ENCODE results near the gene GFPT2. TPM values are rescaled to one million over a fixed set of nuclear protein-coding genes. Genes with fewer than 3 reads are reported as not detected.

Gene GFPT2
- total and polyA plus RNA-seq, 10 of the 15 experiments (the other 5 are each of a cell fraction or from before 2014, with no cell fraction given): 0.05 to 0.33 (median 0.11) TPM; not detected in 4

DNA sequence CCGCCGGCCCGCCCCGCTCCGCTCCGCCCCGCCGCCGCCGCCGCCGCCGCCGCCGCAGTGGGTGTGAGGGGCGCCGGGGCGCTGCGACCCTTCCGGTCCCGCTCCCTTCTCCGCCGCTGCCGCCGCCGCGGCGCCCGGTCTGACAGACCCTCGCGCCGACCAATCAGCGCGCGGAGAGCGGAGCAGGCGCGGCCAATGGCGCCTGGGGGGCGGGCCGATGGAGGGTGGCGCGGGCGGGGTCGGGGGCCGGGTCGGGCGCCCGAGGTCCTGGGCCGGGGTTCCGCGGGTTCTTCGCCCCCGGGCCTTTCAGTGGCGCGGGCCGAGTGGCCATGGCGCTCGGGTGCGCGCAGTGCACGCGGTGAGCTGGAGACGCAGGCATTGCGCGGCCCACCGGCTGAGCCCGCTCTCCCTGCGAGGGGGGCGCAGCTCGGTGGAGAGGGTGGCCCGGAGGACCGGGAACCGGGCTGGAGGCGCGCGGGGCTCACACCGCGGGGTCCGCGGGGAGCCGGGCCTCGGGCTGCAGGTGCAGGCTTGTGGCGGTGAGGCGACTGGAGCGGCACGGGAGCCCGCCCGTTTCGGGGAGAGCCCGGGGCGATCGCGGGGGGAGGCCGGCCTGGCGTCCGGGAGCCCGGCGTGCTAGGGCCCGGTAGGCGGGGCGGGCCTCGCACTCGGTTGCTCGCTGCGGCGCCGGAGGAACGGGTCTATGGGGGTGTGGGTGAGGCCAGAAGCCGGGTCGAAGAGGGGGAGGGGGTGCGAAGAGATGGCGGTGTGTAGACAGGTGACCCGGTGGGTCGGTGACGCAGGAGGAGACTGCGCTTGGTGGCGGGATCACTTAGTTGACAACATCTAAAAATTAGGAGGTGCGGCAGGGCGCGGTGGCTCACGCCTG, 60.9 kb downstream of the GFPT2 start, which contains the start of gene MAPK9:
MAPK9 (minus strand) TSS at position 141 of the 889 bp plus-strand sequence. CDS start 11,522 bp downstream, outside the sequence.
- FAIRE-seq (no peak), DNase-seq (ENCODE audit: low read depth, low spot score) (no peak), ATAC-seq (peak; percentile 86)
- ChIA-PET RAD21 (ENCODE audit: unreplicated experiment) (interaction anchor here (0.6 to 3.6 kb wide), 5 partner anchors 15 to 314 kb away, joined by 3 to 33 read pairs (median 4); no protein-coding TSS in a partner anchor), POLR2A (no interaction called here), SMC1A (ENCODE audit: uncharacterized antibody, unreplicated experiment) (interaction anchor here (2.2 to 3.0 kb wide), 3 partner anchors 23 to 89 kb away, joined by 6 to 28 read pairs (median 11); no protein-coding TSS in a partner anchor), CTCF (interaction anchor here (0.6 to 8.8 kb wide), 13 partner anchors 10 to 365 kb away, joined by 3 to 139 read pairs (median 3); no protein-coding TSS in a partner anchor)
- BruUV-seq (replicated peaks): no TSS peak
- peak within 1 kb of the TSS; percentile 80 for H3K9ac ChIP-seq (ENCODE audit: control insufficient read depth, insufficient read depth, low read length)
- no peaks in the 10 kb centered on the region; the same call in 1 of the 2 replicates for H4K20me1 ChIP-seq (ENCODE audit: control insufficient read depth, insufficient read depth)
- H3K36me3 ChIP-seq (ENCODE audit: control insufficient read depth in 2 of 2, insufficient read depth in 2 of 2, low read length in 1 of 2): no peaks in the 10 kb centered on the region; a peak in 1 of 4 replicates
- in situ Hi-C loops (cut with MboI): loop anchor here (5.0 kb wide), 1 partner anchor 185 kb away; no protein-coding TSS in a partner anchor
- H3K4me3 ChIP-seq: peak within 1 kb of the TSS; percentile 90
- H3K4me2 ChIP-seq (ENCODE audit: control insufficient read depth, insufficient read depth): peak within 1 kb of the TSS; percentile 89
- no peaks in the 10 kb centered on the region; the same call in 2 of the 3 replicates for H3K9me3 ChIP-seq (replicated peaks; ENCODE audit: control insufficient read depth, insufficient read depth, low read length)
- H3K79me2 ChIP-seq (ENCODE audit: control insufficient read depth, insufficient read depth, low read length): peaks cover 20% of the 10 kb centered on the region
- no peaks in the 10 kb centered on the region for H3K27me3 ChIP-seq (replicated peaks in 1 of 2; ENCODE audit: control insufficient read depth in 2 of 2, insufficient read depth in 2 of 2, low read length in 1 of 2)
- H3K4me1 ChIP-seq (ENCODE audit: control insufficient read depth, insufficient read depth, low read length): peaks cover 6% of the 10 kb centered on the region
- WGBS (ENCODE audit: insufficient coverage, insufficient replicate concordance, low lambda C conversion rate, missing lambda C conversion rate): under 1% methylated on average over 64 of the region's 122 CpGs
- intact Hi-C loops (cut with micrococcal nuclease; ENCODE audit: unreplicated experiment): loop anchor here (2.0 kb wide), 1 partner anchor 315 kb away; no protein-coding TSS in a partner anchor
- peak within 1 kb of the TSS; percentile 94 for H2AFZ ChIP-seq (ENCODE audit: control insufficient read depth, low read depth, low read length)
- peak within 1 kb of the TSS; percentile 73 for H3K27ac ChIP-seq (ENCODE audit: control insufficient read depth, insufficient read depth)
- TF ChIP-seq ZBED1 (IDR thresholded peaks at IDR 0.05; ENCODE audit: borderline replicate concordance): no peak
- TF ChIP-seq ZNF384 (IDR thresholded peaks at IDR 0.05; ENCODE audit: borderline replicate concordance, low read depth, low read length): no peak
- TF ChIP-seq, protein P1, sequence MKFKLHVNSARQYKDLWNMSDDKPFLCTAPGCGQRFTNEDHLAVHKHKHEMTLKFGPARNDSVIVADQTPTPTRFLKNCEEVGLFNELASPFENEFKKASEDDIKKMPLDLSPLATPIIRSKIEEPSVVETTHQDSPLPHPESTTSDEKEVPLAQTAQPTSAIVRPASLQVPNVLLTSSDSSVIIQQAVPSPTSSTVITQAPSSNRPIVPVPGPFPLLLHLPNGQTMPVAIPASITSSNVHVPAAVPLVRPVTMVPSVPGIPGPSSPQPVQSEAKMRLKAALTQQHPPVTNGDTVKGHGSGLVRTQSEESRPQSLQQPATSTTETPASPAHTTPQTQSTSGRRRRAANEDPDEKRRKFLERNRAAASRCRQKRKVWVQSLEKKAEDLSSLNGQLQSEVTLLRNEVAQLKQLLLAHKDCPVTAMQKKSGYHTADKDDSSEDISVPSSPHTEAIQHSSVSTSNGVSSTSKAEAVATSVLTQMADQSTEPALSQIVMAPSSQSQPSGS (IDR thresholded peaks at IDR 0.05; ENCODE audit: low read length): no peak
- no peak for TF ChIP-seq GABPA (IDR thresholded peaks at IDR 0.05; ENCODE audit: low read depth)
- no peak for TF ChIP-seq KDM1A (IDR thresholded peaks at IDR 0.05; ENCODE audit: borderline replicate concordance)
- TF ChIP-seq, protein P2, sequence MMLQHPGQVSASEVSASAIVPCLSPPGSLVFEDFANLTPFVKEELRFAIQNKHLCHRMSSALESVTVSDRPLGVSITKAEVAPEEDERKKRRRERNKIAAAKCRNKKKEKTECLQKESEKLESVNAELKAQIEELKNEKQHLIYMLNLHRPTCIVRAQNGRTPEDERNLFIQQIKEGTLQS (IDR thresholded peaks at IDR 0.05; ENCODE audit: borderline replicate concordance, extremely low read depth, low read depth, low read length): no peak
- no peak for TF ChIP-seq TARDBP (IDR thresholded peaks at IDR 0.05; ENCODE audit: borderline replicate concordance)
- TF ChIP-seq, protein P3, sequence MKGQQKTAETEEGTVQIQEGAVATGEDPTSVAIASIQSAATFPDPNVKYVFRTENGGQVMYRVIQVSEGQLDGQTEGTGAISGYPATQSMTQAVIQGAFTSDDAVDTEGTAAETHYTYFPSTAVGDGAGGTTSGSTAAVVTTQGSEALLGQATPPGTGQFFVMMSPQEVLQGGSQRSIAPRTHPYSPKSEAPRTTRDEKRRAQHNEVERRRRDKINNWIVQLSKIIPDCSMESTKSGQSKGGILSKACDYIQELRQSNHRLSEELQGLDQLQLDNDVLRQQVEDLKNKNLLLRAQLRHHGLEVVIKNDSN (IDR thresholded peaks at IDR 0.05; ENCODE audit: borderline replicate concordance, extremely low read length, insufficient read depth, low read depth, low read length): no peak
- TF ChIP-seq DPF2 (IDR thresholded peaks at IDR 0.05): peak; percentile 85
- TF ChIP-seq, protein P4, sequence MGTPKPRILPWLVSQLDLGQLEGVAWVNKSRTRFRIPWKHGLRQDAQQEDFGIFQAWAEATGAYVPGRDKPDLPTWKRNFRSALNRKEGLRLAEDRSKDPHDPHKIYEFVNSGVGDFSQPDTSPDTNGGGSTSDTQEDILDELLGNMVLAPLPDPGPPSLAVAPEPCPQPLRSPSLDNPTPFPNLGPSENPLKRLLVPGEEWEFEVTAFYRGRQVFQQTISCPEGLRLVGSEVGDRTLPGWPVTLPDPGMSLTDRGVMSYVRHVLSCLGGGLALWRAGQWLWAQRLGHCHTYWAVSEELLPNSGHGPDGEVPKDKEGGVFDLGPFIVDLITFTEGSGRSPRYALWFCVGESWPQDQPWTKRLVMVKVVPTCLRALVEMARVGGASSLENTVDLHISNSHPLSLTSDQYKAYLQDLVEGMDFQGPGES (IDR thresholded peaks at IDR 0.05): peak; percentile 67; the same call in 1 of the 2 replicates
- TF ChIP-seq JUND (IDR thresholded peaks at IDR 0.05; ENCODE audit: low read depth, low read length): no peak
- TF ChIP-seq, protein P5, sequence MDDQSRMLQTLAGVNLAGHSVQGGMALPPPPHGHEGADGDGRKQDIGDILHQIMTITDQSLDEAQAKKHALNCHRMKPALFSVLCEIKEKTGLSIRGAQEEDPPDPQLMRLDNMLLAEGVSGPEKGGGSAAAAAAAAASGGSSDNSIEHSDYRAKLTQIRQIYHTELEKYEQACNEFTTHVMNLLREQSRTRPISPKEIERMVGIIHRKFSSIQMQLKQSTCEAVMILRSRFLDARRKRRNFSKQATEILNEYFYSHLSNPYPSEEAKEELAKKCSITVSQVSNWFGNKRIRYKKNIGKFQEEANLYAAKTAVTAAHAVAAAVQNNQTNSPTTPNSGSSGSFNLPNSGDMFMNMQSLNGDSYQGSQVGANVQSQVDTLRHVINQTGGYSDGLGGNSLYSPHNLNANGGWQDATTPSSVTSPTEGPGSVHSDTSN (IDR thresholded peaks at IDR 0.05; ENCODE audit: insufficient replicate concordance, low read depth, low read length): peak; percentile 97
- no peak for TF ChIP-seq WRNIP1 (IDR thresholded peaks at IDR 0.05; ENCODE audit: borderline replicate concordance, low read depth, low read length)
- TF ChIP-seq SUZ12 (IDR thresholded peaks at IDR 0.05; ENCODE audit: unreplicated experiment): no peak
- peak; percentile 92 for TF ChIP-seq SP1 (IDR thresholded peaks at IDR 0.05; ENCODE audit: low read depth, low read length)
- TF ChIP-seq ETV6 (conservative IDR thresholded peaks at IDR 0.05 in 1 of 2, IDR thresholded peaks at IDR 0.05 in 1 of 2; ENCODE audit: borderline replicate concordance in 1 of 2, low read depth in 1 of 2): no peak
- peak; percentile 77 for TF ChIP-seq IKZF1 (conservative IDR thresholded peaks at IDR 0.05)

Measured in GM12878 (cell line).